Left ventricle myocardium inferior (tissue), 1 donor: ENCODE results near the gene GPBAR1. TPM values are rescaled to one million over a fixed set of nuclear protein-coding genes. Genes with fewer than 3 reads are reported as not detected.

ENCODE experiments used
- DNase-seq: peaks from one replicate; pipeline ENCODE4 v3.0.0-alpha.2; 2020
- H3K27ac ChIP-seq: fragments of 200-600 bp; replicated peaks from 2 replicates; pipeline ENCODE4 v1.8.0; 2021
- H3K27me3 ChIP-seq: fragments of 200-600 bp; 2 replicates; pipeline ENCODE4 v1.8.0; 2021; ENCODE audit warnings: low read depth
- H3K36me3 ChIP-seq: fragments of 200-600 bp; 2 replicates; pipeline ENCODE4 v1.8.0; 2021
- H3K4me1 ChIP-seq: fragments of 200-600 bp; 2 replicates; pipeline ENCODE4 v1.8.0; 2021
- H3K4me3 ChIP-seq: fragments of 200-600 bp; 2 replicates; pipeline ENCODE4 v1.8.0; 2021; ENCODE audit warnings: mild to moderate bottlenecking, moderate library complexity
- H3K9me3 ChIP-seq: fragments of 200-600 bp; replicated peaks from 2 replicates; pipeline ENCODE4 v1.8.0; 2021
- CTCF ChIP-seq: fragments of 200-600 bp; IDR thresholded peaks from 2 replicates; pipeline ENCODE4 v1.8.0; 2021; ENCODE audit warnings: antibody characterized with exemption, mild to moderate bottlenecking, borderline replicate concordance
- intact Hi-C: fragments of 100-400 bp; cut with micrococcal nuclease; formaldehyde crosslinking; loops from one replicate; pipeline ENCODE4 v1.11.0; 2022
- total RNA-seq: library from RNA; stranded (reverse); fragmentation: NEBNext Ultra II Directional; extraction: Animal tissue kit (Norgen Biotek cat#: 25700); gene quantifications from one replicate; pipeline ENCODE4 v1.2.1, GENCODE V29; 2021
- donor health status: DM: no; HTN: yes; CAD: no; lungs with severe emphysema.

Gene GPBAR1
- total RNA-seq, 1 donor from 2014 or later, result 1.5 TPM

- Histone ChIP-seq H3K36me3 (peaks cover 81% of the 10 kb centered on the region), H3K4me3 (no peak overlapping the region), H3K27me3 (no peaks in the 10 kb centered on the region), H3K9me3 (no peaks in the 10 kb centered on the region), H3K4me1 (peaks cover 48% of the 10 kb centered on the region), H3K27ac (peak overlapping the region; percentile 51)
- intact Hi-C loops, result no loop called here
- DNase-seq, result no peak
- TF ChIP-seq CTCF, result no peak
Observed at GRCh38 chr2:218244204-218244603, 16.6 kb upstream of the GPBAR1 start.

GRCh38 chr2:218244665-218245064 is 16.1 kb upstream of the GPBAR1 start:
- Histone ChIP-seq H3K9me3 (no peaks in the 10 kb centered on the region), H3K27me3 (no peaks in the 10 kb centered on the region), H3K4me1 (peaks cover 48% of the 10 kb centered on the region), H3K4me3 (no peak overlapping the region), H3K36me3 (peaks cover 81% of the 10 kb centered on the region), H3K27ac (peak overlapping the region; percentile 51)
- DNase-seq, result no peak
- intact Hi-C loops, result no loop called here
- no peak for TF ChIP-seq CTCF

GRCh38 chr2:218245214-218245613 is 15.6 kb upstream of the GPBAR1 start:
- intact Hi-C loops, result no loop called here
- DNase-seq, result no peak
- no peak overlapping the region for H3K4me3 ChIP-seq
- H3K36me3 ChIP-seq, result peaks cover 81% of the 10 kb centered on the region
- TF ChIP-seq CTCF, result no peak
- H3K9me3 ChIP-seq, result no peaks in the 10 kb centered on the region
- no peaks in the 10 kb centered on the region for H3K27me3 ChIP-seq
- peaks cover 48% of the 10 kb centered on the region for H3K4me1 ChIP-seq
- H3K27ac ChIP-seq, result peak overlapping the region; percentile 51

GRCh38 chr2:218249691-218250090 is 11.1 kb upstream of the GPBAR1 start:
- H3K4me3 ChIP-seq, result no peak overlapping the region
- no peaks in the 10 kb centered on the region for H3K9me3 ChIP-seq
- peaks cover 100% of the 10 kb centered on the region for H3K36me3 ChIP-seq
- H3K4me1 ChIP-seq, result peaks cover 23% of the 10 kb centered on the region
- H3K27me3 ChIP-seq, result no peaks in the 10 kb centered on the region
- TF ChIP-seq CTCF, result no peak
- intact Hi-C loops, result no loop called here
- no peak for DNase-seq
- H3K27ac ChIP-seq, result no peak overlapping the region

GRCh38 chr2:218252509-218253231 is 8.1 kb upstream of the GPBAR1 start:
- H3K4me1 ChIP-seq, result peaks cover 18% of the 10 kb centered on the region
- no peak for DNase-seq
- H3K27ac ChIP-seq, result peak overlapping the region; percentile 56
- peaks cover 82% of the 10 kb centered on the region for H3K36me3 ChIP-seq
- intact Hi-C loops, result no loop called here
- H3K27me3 ChIP-seq, result no peaks in the 10 kb centered on the region
- no peaks in the 10 kb centered on the region for H3K9me3 ChIP-seq
- TF ChIP-seq CTCF, result no peak
- no peak overlapping the region for H3K4me3 ChIP-seq
